Psoas muscle (tissue), 8 donors: ENCODE data around the gene SPECC1L. TPM values are rescaled to one million over a fixed set of nuclear protein-coding genes. Genes with fewer than 3 reads are reported as not detected.

ENCODE experiments used
- ATAC-seq, 4 donors: fragments of 200-7000 bp; cut with Tn5 transposase; one replicate each; pipeline ENCODE4 v1.9.1; 2020; ENCODE audit warnings: moderate library complexity in 3 of 4, mild to moderate bottlenecking in 2 of 4
- DNase-seq, 2 donors: peaks; one replicate each; pipeline ENCODE4 v3.0.0-alpha.2; 2020
- H3K27ac ChIP-seq: fragments of 200-600 bp; one replicate; pipeline ENCODE4 v1.8.0; 2022
- H3K27me3 ChIP-seq, 3 donors: fragments of 200-600 bp in 1 of 3; one replicate each; pipeline versions ENCODE4 v1.6.1 to v1.8.0; 2013 to 2022; ENCODE audit warnings: low read length in 2 of 3, mild to moderate bottlenecking in 2 of 3, moderate library complexity in 1 of 3; ENCODE audit not compliant: insufficient read depth in 3 of 3
- H3K36me3 ChIP-seq, 2 donors: fragments of 200-600 bp in 1 of 2; one replicate each; pipeline versions ENCODE4 v1.6.1 to v1.8.0; 2013 to 2022; ENCODE audit warnings: low read depth in 1 of 2, mild to moderate bottlenecking in 1 of 2, moderate library complexity in 1 of 2; ENCODE audit not compliant: insufficient read depth in 1 of 2
- H3K4me1 ChIP-seq: fragments of 200-600 bp; one replicate; pipeline ENCODE4 v1.8.0; 2022
- H3K4me3 ChIP-seq: fragments of 200-600 bp; one replicate; pipeline ENCODE4 v1.8.0; 2022; ENCODE audit warnings: mild to moderate bottlenecking
- H3K9me3 ChIP-seq: fragments of 200-600 bp; one replicate; pipeline ENCODE4 v1.8.0; 2022
- WGBS, 3 donors: extraction: QIAGEN DNeasy Blood & Tissue Kit; methylation state at CpG; one replicate each; pipeline versions ENCODE4 v1.1.6 to v1.1.7; 2013; 5-methylcytosine and 5-hydroxymethylcytosine counted together
- intact Hi-C, 2 donors: fragments of 100-400 bp; cut with DNase I; formaldehyde crosslinking; loops; one replicate each; pipeline versions ENCODE4 v1.11.0 to v1.14.2; 2022
- polyA plus RNA-seq, 3 donors: library from polyadenylated mRNA; stranded (reverse); fragments of 200-250 nt; gene quantifications; one replicate each; pipeline ENCODE4 v1.2.3, GENCODE V29; 2013
- total RNA-seq, 4 donors: library from RNA; stranded (reverse); fragmentation: NEBNext Ultra II Directional in 2 of 4; extraction: Animal tissue kit (Norgen Biotek cat#: 25700) in 2 of 4; gene quantifications; one replicate each; pipeline versions ENCODE4 v1.2.1 to v1.2.4, GENCODE V29; 2021 to 2023
- TF ChIP-seq, protein P1 (sequence below): fragments of 200-600 bp; IDR thresholded peaks from one replicate; pipeline ENCODE4 v1.8.0; 2022; ENCODE audit warnings: antibody characterized with exemption
- donor health status: healthy with polysubstance abuse.
- donor health status: DM: no; HTN: no; CAD: no; lungs with moderate emphysema.
- donor health status: Bipolar disorder and iron deficiency.
- donor health status: healthy.
- donor health status: DM: yes; HTN: yes; CAD: no.
- donor health status: DM: no; HTN: no; CAD: no.
- donor health status: DM: no; HTN: no; CAD: no.
- donor health status: DM: yes; HTN: yes; CAD: no.

SPECC1L gene
- total and polyA plus RNA-seq, 7 donors, result 6.8 to 29.9 (median 23.6) TPM

DNA sequence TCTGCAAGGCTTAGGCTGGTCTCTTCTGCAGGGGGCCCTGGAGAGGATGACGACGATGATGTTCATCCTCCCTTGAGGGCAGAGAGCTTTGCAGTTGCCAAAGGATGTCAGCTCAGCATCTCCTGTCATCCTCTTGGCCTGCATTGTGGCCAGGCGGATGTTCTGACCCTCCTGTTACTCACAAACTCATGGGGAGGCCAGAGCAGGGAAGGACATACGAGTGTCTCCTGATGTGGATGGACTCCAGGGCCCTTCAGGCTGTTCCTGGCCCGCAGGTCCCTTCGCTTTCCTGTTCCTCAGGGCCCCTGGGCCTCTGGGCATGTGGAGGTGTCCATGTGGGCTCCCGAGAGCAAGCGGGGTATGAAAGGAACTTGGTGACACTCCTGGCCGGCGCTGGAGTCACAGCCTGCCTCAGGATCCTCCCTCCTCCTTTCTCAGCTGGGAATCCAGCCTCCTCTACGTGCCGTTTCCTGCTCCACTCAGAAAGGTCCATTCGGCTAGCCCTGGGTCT lies 165.3 kb downstream of the SPECC1L start:
- peak overlapping the region; percentile 60 for H3K27ac ChIP-seq
- H3K4me1 ChIP-seq, result peaks cover 11% of the 10 kb centered on the region
- no peak overlapping the region for H3K4me3 ChIP-seq
- TF ChIP-seq, protein P1, sequence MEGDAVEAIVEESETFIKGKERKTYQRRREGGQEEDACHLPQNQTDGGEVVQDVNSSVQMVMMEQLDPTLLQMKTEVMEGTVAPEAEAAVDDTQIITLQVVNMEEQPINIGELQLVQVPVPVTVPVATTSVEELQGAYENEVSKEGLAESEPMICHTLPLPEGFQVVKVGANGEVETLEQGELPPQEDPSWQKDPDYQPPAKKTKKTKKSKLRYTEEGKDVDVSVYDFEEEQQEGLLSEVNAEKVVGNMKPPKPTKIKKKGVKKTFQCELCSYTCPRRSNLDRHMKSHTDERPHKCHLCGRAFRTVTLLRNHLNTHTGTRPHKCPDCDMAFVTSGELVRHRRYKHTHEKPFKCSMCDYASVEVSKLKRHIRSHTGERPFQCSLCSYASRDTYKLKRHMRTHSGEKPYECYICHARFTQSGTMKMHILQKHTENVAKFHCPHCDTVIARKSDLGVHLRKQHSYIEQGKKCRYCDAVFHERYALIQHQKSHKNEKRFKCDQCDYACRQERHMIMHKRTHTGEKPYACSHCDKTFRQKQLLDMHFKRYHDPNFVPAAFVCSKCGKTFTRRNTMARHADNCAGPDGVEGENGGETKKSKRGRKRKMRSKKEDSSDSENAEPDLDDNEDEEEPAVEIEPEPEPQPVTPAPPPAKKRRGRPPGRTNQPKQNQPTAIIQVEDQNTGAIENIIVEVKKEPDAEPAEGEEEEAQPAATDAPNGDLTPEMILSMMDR, result no peak
- 66 to 82% (median 79%) methylated on average over 13 of the region's 13 CpGs for WGBS, 3 donors
- H3K36me3 ChIP-seq, result no peaks in the 10 kb centered on the region
- no peaks in the 10 kb centered on the region for H3K27me3 ChIP-seq
- intact Hi-C loops, result no loop called here
- peak in 3 of 4 donors; percentile 9 to 38 (median 16) for ATAC-seq
- H3K9me3 ChIP-seq, result no peaks in the 10 kb centered on the region
- peak; percentile 63 to 70 for DNase-seq

DNA sequence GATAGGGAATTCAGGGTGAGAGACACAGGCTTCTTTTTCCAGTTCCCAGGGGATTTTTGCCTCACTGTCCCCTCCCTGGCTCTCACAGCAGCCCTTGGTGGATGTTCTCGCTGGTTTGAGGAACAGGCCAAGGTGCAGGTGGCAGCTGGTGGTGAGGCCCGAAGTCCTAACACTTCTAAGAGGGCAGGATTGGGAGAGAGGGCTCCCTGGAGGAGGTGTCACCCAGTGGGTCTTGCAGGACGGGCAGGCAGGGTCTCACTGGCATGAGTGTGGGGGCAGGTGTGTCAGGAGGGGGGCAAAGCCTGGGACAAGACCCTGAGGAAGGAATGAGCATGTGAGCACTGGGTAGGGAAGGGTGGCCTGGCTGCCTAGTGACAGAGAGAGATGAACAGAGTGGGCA lies 165.9 kb downstream of the SPECC1L start:
- no peaks in the 10 kb centered on the region for H3K27me3 ChIP-seq
- no peaks in the 10 kb centered on the region for H3K9me3 ChIP-seq
- H3K36me3 ChIP-seq, result no peaks in the 10 kb centered on the region
- peak overlapping the region; percentile 60 for H3K27ac ChIP-seq
- intact Hi-C loops, result no loop called here
- peaks cover 11% of the 10 kb centered on the region for H3K4me1 ChIP-seq
- H3K4me3 ChIP-seq, result no peak overlapping the region
- 90 to 92% (median 91%) methylated on average over 3 of the region's 3 CpGs for whole genome bisulfite sequencing, 3 donors
- TF ChIP-seq, protein P1, result no peak
- ATAC-seq (no peak), DNase-seq (no peak)

DNA sequence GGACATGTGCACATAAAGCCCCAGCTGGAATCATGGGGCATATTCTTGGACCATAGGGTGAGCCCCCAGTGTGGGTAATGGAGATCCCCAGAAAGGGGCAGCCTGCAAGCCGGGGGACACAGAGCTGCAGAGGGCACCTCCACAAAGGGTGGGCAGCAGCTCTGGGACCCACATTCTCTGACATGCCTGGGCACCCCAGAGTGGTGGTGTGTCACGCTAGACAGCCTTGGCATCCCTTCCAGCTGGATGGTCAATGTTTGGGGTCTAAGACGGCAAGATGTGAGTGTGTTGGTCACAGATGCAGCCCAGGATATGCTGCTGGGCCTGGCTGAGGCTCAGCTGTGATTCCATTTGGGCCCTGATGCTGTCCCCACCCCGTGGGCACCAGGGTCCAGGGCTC lies 166.5 kb downstream of the SPECC1L start:
- H3K4me3 ChIP-seq, result no peak overlapping the region
- TF ChIP-seq, protein P1, result no peak
- no peaks in the 10 kb centered on the region for H3K9me3 ChIP-seq
- ATAC-seq (no peak), DNase-seq (no peak)
- no peaks in the 10 kb centered on the region for H3K36me3 ChIP-seq
- peaks cover 11% of the 10 kb centered on the region for H3K4me1 ChIP-seq
- 87 to 93% (median 92%) methylated on average over 4 of the region's 4 CpGs for WGBS, 3 donors
- intact Hi-C loops, result no loop called here
- no peak overlapping the region for H3K27ac ChIP-seq
- H3K27me3 ChIP-seq, result no peaks in the 10 kb centered on the region

DNA sequence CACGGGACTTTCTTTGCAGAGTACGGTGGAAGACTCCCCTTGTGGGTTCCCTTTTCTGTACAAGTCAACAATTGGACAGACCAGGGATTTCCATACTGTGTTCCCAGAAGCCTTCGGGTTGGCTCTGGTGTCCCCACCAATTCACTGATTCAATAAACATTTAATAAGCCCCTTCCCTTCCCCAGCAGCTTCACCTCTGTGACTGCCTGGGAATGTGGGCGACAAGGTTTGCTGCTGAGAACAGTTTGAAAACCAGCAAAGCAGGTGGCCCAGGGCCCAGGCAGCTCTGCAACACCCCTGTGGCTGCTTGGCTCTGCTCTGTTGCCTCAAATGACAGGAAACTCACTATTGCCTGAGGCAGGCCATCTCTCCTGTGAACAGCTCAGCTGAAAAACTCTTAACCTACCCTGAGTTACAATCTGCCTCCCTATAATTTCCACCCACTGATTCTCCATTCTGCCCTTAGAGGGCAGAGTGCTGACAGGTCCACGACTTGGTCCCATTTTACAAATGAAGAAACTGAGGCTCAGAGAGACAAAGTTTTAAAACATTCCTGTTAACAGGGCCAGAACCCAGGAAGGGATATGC lies 167.2 kb downstream of the SPECC1L start:
- no peaks in the 10 kb centered on the region for H3K27me3 ChIP-seq
- intact Hi-C loops, result no loop called here
- no peak overlapping the region for H3K27ac ChIP-seq
- DNase-seq (no peak), ATAC-seq (no peak)
- H3K4me1 ChIP-seq, result peaks cover 11% of the 10 kb centered on the region
- H3K4me3 ChIP-seq, result no peak overlapping the region
- WGBS, 3 donors, result 91 to 95% (median 94%) methylated on average over 5 of the region's 5 CpGs
- no peaks in the 10 kb centered on the region for H3K9me3 ChIP-seq
- H3K36me3 ChIP-seq, result no peaks in the 10 kb centered on the region
- TF ChIP-seq, protein P1, result no peak

DNA sequence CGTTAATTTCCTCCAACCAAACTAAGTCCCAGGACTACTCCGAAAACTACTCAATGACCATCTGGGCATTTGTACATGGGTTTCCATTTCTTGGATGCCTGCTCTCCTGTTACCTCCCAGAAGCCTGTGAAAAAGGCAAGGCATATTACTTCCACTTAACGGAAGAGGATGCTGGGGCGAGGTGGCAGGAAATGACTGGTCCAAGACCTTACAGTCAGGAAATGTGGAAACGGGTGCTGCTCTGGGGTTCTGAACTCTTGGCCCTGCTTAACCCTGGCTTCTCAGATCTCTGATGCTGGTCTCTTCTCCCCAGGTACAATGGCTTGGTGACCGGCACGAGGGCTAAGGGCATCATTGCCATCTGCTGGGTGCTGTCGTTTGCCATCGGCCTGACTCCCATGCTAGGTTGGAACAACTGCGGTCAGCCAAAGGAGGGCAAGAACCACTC lies 169.7 kb downstream of the SPECC1L start:
- Histone ChIP-seq H3K27ac (no peak overlapping the region), H3K4me3 (no peak overlapping the region), H3K27me3 (no peaks in the 10 kb centered on the region), H3K4me1 (peaks cover 11% of the 10 kb centered on the region), H3K9me3 (no peaks in the 10 kb centered on the region), H3K36me3 (no peaks in the 10 kb centered on the region)
- TF ChIP-seq, protein P1, result no peak
- WGBS, 3 donors, result 60 to 66% (median 64%) methylated on average over 10 of the region's 10 CpGs
- DNase-seq, result peak in 1 of 2 donors; percentile 46
- intact Hi-C loops, result no loop called here
- no peak for ATAC-seq
